ENCODE results near the gene CAMK2D. TPM values are rescaled to one million over a fixed set of nuclear protein-coding genes. Genes with fewer than 3 reads are reported as not detected.

CAMK2D gene
- polyA plus RNA-seq, 3 donors: 10.4 to 30.6 (median 19.6) TPM

- WGBS (ENCODE audit: insufficient coverage): no CpG with 5 or more reads among the region's 2 CpGs
- Histone ChIP-seq H3K27ac (ENCODE audit: low read depth in 1 of 2, low read length in 2 of 2) (no peak overlapping the region), H3K27me3 (ENCODE audit: control insufficient read depth in 2 of 2, insufficient read depth in 2 of 2, low read length in 2 of 2) (no peaks in the 10 kb centered on the region), H3K9me3 (replicated peaks in 1 of 2; ENCODE audit: control insufficient read depth in 1 of 2, insufficient read depth in 1 of 2, low read length in 2 of 2) (no peaks in the 10 kb centered on the region), H3K4me3 (replicated peaks in 1 of 3; ENCODE audit: low read depth in 2 of 3, low read length in 3 of 3) (no peak overlapping the region), H3K4me2 (replicated peaks; ENCODE audit: extremely low read depth, low read length, poor library complexity, severe bottlenecking) (no peak overlapping the region), H4K20me1 (ENCODE audit: insufficient read depth, low read length) (peaks cover 3% of the 10 kb centered on the region), H2AFZ (ENCODE audit: insufficient read depth, low read depth, low read length, poor library complexity, severe bottlenecking) (no peak overlapping the region), H3K9ac (ENCODE audit: insufficient read depth, low read length, poor library complexity, severe bottlenecking) (no peak overlapping the region), H3K4me1 (ENCODE audit: control insufficient read depth in 1 of 2, insufficient read depth in 2 of 2, low read length in 2 of 2) (no peaks in the 10 kb centered on the region), H3K36me3 (replicated peaks in 1 of 2; ENCODE audit: control insufficient read depth in 1 of 2, insufficient read depth in 2 of 2, low read length in 2 of 2) (no peaks in the 10 kb centered on the region), H3K79me2 (ENCODE audit: insufficient read depth, low read length) (no peaks in the 10 kb centered on the region)
- TF ChIP-seq CTCF (IDR thresholded peaks at IDR 0.05): no peak
- H3K27me3 Mint-ChIP-seq (ENCODE audit: low read depth in 3 of 3): peaks cover 0 to 2% (median 0%) of the 10 kb centered on the region in 3 donors
- H3K27ac Mint-ChIP-seq: no peak overlapping the region
- peaks cover 2% of the 10 kb centered on the region in 2 donors for H3K36me3 Mint-ChIP-seq
- peaks cover 0 to 1% (median 0%) of the 10 kb centered on the region in 7 donors for H3K9me3 Mint-ChIP-seq
- intact Hi-C loops (cut with micrococcal nuclease): no loop called here
- no peak for DNase-seq
- no peak overlapping the region for H3K4me3 Mint-ChIP-seq
- H3K4me1 Mint-ChIP-seq: no peaks in the 10 kb centered on the region
Observed at GRCh38 chr4:113620032-113620431, 141.5 kb downstream of the CAMK2D start.

GRCh38 chr4:113619526-113619925 lies 142.0 kb downstream of the CAMK2D start:
- no peak for DNase-seq
- H3K79me2 ChIP-seq (ENCODE audit: insufficient read depth, low read length): no peaks in the 10 kb centered on the region
- intact Hi-C loops (cut with micrococcal nuclease): no loop called here
- no peak for TF ChIP-seq CTCF (IDR thresholded peaks at IDR 0.05)
- H3K36me3 Mint-ChIP-seq: peaks cover 0 to 2% of the 10 kb centered on the region in 2 donors
- H3K4me1 ChIP-seq (ENCODE audit: control insufficient read depth in 1 of 2, insufficient read depth in 2 of 2, low read length in 2 of 2): no peaks in the 10 kb centered on the region
- H3K27me3 ChIP-seq (ENCODE audit: control insufficient read depth in 2 of 2, insufficient read depth in 2 of 2, low read length in 2 of 2): no peaks in the 10 kb centered on the region
- no peak overlapping the region for H3K27ac Mint-ChIP-seq
- no peak overlapping the region for H3K4me3 ChIP-seq (replicated peaks in 1 of 3; ENCODE audit: low read depth in 2 of 3, low read length in 3 of 3)
- H3K27ac ChIP-seq (ENCODE audit: low read depth in 1 of 2, low read length in 2 of 2): no peak overlapping the region
- no peaks in the 10 kb centered on the region for H3K9me3 ChIP-seq (replicated peaks in 1 of 2; ENCODE audit: control insufficient read depth in 1 of 2, insufficient read depth in 1 of 2, low read length in 2 of 2)
- peaks cover 0 to 2% (median 0%) of the 10 kb centered on the region in 3 donors for H3K27me3 Mint-ChIP-seq (ENCODE audit: low read depth in 3 of 3)
- no peaks in the 10 kb centered on the region for H3K36me3 ChIP-seq (replicated peaks in 1 of 2; ENCODE audit: control insufficient read depth in 1 of 2, insufficient read depth in 2 of 2, low read length in 2 of 2)
- no peak overlapping the region for H3K4me3 Mint-ChIP-seq
- H3K4me1 Mint-ChIP-seq: no peaks in the 10 kb centered on the region
- H2AFZ ChIP-seq (ENCODE audit: insufficient read depth, low read depth, low read length, poor library complexity, severe bottlenecking): no peak overlapping the region
- H3K4me2 ChIP-seq (replicated peaks; ENCODE audit: extremely low read depth, low read length, poor library complexity, severe bottlenecking): no peak overlapping the region
- no peak overlapping the region for H3K9ac ChIP-seq (ENCODE audit: insufficient read depth, low read length, poor library complexity, severe bottlenecking)
- peaks cover 3% of the 10 kb centered on the region for H4K20me1 ChIP-seq (ENCODE audit: insufficient read depth, low read length)
- WGBS (ENCODE audit: insufficient coverage): no CpG with 5 or more reads among the region's 4 CpGs
- H3K9me3 Mint-ChIP-seq: peaks cover 0 to 1% (median 0%) of the 10 kb centered on the region in 7 donors

Data from CD14-positive monocyte (primary cell).